Measurements from ENCODE around the gene RCAN2. TPM values are rescaled to one million over a fixed set of nuclear protein-coding genes. Genes with fewer than 3 reads are reported as not detected.

Gene RCAN2
- total RNA-seq, 1 experiment from 2014 or later: 0.44 TPM

DNA sequence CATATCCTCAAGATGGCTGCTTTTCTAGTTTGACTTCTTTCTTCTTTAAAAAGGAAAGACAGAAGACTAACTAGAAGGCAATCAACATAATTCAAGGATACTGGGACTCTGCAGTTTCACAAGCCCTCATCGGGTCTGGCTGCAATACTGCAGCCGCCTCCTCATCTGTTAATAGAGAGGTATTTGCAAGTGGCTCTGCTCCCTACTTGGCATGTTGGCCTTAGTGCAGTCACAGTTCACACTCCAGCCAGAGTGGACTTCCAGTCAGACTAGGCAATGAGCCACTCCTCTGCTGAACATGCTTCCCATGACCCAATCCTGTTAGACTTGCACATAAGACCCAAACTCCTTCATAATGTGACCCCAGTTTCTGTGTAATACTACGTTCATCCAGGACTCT lies 178.6 kb downstream of the RCAN2 start:
- Histone ChIP-seq H3K4me1 (replicated peaks; ENCODE audit: insufficient read depth) (no peaks in the 10 kb centered on the region), H3K27me3 (ENCODE audit: insufficient read depth, low read depth) (peaks cover 10% of the 10 kb centered on the region), H3K79me2 (ENCODE audit: low read depth) (no peaks in the 10 kb centered on the region), H3K36me3 (ENCODE audit: low read depth) (no peaks in the 10 kb centered on the region), H3K4me2 (no peak overlapping the region), H2AFZ (no peak overlapping the region), H3F3A (ENCODE audit: insufficient read depth, low read depth) (no peaks in the 10 kb centered on the region), H3K4me3 (no peak overlapping the region), H3K9me3 (ENCODE audit: insufficient read depth, low read depth) (no peaks in the 10 kb centered on the region), H4K20me1 (ENCODE audit: insufficient read depth) (no peaks in the 10 kb centered on the region), H3K27ac (no peak overlapping the region), H3K9me2 (ENCODE audit: insufficient read depth) (no peaks in the 10 kb centered on the region)
- no TSS peak for BruUV-seq (replicated peaks)
- DNase-seq: no peak
- TF ChIP-seq CTCF (conservative IDR thresholded peaks at IDR 0.05) (no peak), EZH2 (IDR thresholded peaks at IDR 0.05; ENCODE audit: low read depth) (no peak)
- CTCF ChIA-PET: no interaction called here
- intact Hi-C loops (cut with micrococcal nuclease; ENCODE audit: unreplicated experiment): no loop called here
- POLR2A ChIA-PET (ENCODE audit: unreplicated experiment): no interaction called here

GRCh38 chr6:46310196-46310595 lies 181.1 kb downstream of the RCAN2 start:
- H3K9me2 ChIP-seq (ENCODE audit: insufficient read depth): no peaks in the 10 kb centered on the region
- H3K9me3 ChIP-seq (ENCODE audit: insufficient read depth, low read depth): no peaks in the 10 kb centered on the region
- H4K20me1 ChIP-seq (ENCODE audit: insufficient read depth): no peaks in the 10 kb centered on the region
- H3K4me2 ChIP-seq: no peak overlapping the region
- TF ChIP-seq EZH2 (IDR thresholded peaks at IDR 0.05; ENCODE audit: low read depth) (no peak), CTCF (conservative IDR thresholded peaks at IDR 0.05) (no peak)
- no TSS peak for BruUV-seq (replicated peaks)
- no peaks in the 10 kb centered on the region for H3K79me2 ChIP-seq (ENCODE audit: low read depth)
- H2AFZ ChIP-seq: no peak overlapping the region
- H3K4me3 ChIP-seq: no peak overlapping the region
- no peaks in the 10 kb centered on the region for H3F3A ChIP-seq (ENCODE audit: insufficient read depth, low read depth)
- H3K27me3 ChIP-seq (ENCODE audit: insufficient read depth, low read depth): peaks cover 10% of the 10 kb centered on the region
- intact Hi-C loops (cut with micrococcal nuclease; ENCODE audit: unreplicated experiment): no loop called here
- POLR2A ChIA-PET (ENCODE audit: unreplicated experiment): no interaction called here
- CTCF ChIA-PET: no interaction called here
- H3K27ac ChIP-seq: no peak overlapping the region
- H3K36me3 ChIP-seq (ENCODE audit: low read depth): no peaks in the 10 kb centered on the region
- no peaks in the 10 kb centered on the region for H3K4me1 ChIP-seq (replicated peaks; ENCODE audit: insufficient read depth)
- DNase-seq: no peak

- ChIA-PET POLR2A (ENCODE audit: unreplicated experiment) (no interaction called here), CTCF (no interaction called here)
- Histone ChIP-seq H3K4me2 (no peak overlapping the region), H3K36me3 (ENCODE audit: low read depth) (no peaks in the 10 kb centered on the region), H3K4me1 (replicated peaks; ENCODE audit: insufficient read depth) (no peaks in the 10 kb centered on the region), H2AFZ (no peak overlapping the region), H3K27ac (no peak overlapping the region), H3K4me3 (no peak overlapping the region), H3K79me2 (ENCODE audit: low read depth) (no peaks in the 10 kb centered on the region), H3K27me3 (ENCODE audit: insufficient read depth, low read depth) (peaks cover 5% of the 10 kb centered on the region), H3K9me3 (ENCODE audit: insufficient read depth, low read depth) (no peaks in the 10 kb centered on the region), H3K9me2 (ENCODE audit: insufficient read depth) (no peaks in the 10 kb centered on the region), H3F3A (ENCODE audit: insufficient read depth, low read depth) (no peaks in the 10 kb centered on the region), H4K20me1 (ENCODE audit: insufficient read depth) (no peaks in the 10 kb centered on the region)
- TF ChIP-seq CTCF (conservative IDR thresholded peaks at IDR 0.05) (no peak), EZH2 (IDR thresholded peaks at IDR 0.05; ENCODE audit: low read depth) (no peak)
- BruUV-seq (replicated peaks): no TSS peak
- intact Hi-C loops (cut with micrococcal nuclease; ENCODE audit: unreplicated experiment): no loop called here
- no peak for DNase-seq
Measured at GRCh38 chr6:46306431-46306830, 184.8 kb downstream of the RCAN2 start.

Data from PC-9 (cell line).